Fibroblast of pulmonary artery (primary cell): ENCODE results near the gene CDHR3.

ENCODE experiments used
- DNase-seq: peaks from one replicate; pipeline ENCODE4 v3.0.0-alpha.2; 2010; ENCODE audit warnings: low read depth
- H3K4me3 ChIP-seq: replicated peaks from 2 replicates; pipeline ENCODE4 v1.5.1; 2011; ENCODE audit warnings: low read depth, mild to moderate bottlenecking, control low read depth, low read length, moderate library complexity
- CTCF ChIP-seq: IDR thresholded peaks from 2 replicates; pipeline ENCODE4 v1.5.1; 2011; ENCODE audit warnings: mild to moderate bottlenecking, control low read depth, low read length, inconsistent platforms; ENCODE audit errors: missing control alignments

CDHR3 gene

DNA sequence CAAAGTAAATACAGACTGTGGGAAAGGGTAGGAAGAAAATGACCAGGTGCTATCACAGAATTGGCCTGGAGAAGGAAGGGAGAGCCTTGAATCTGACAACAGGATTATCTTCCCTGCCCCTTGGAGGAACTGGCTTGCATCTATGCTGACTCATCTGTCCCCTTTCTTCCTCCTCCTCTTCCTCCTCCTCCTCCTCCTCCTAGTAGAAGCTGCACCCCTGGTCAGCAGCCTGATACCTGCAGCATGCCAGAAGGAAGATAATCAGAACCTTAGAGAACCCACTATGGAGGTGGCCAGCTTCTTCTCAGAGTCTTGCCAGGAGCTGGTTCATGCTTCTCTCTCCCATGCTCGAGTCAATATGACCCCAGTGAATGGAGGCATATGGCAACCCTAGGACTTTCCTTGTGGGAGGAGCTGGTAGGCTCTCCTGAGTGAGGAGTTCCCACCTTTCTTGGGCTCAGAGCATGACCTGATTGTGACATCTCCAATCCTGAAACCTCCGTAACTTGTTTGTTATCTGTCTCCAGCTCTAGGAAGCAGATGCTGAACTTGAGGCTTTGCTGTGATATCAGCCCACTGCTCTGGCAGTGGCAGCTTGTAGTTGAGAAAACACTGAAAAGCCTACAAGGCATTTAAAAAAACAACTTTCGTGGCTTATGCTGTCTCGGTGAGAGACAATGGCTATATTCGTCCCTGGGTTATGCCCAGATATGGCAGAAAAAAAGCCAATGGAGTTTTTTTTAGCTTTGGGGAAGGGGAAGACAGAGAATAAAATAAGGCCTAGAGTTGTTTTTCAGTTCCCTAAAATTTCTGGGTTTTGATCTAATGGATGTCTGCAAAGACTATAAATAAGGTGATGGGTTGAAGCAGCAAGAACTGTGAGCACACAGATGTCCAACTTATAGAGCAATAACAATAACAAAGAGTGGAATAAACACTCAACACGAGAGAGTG, 60.6 kb downstream of the CDHR3 start:
- no peak overlapping the region for H3K4me3 ChIP-seq
- no peak for TF ChIP-seq CTCF
- no peak for DNase-seq

DNA sequence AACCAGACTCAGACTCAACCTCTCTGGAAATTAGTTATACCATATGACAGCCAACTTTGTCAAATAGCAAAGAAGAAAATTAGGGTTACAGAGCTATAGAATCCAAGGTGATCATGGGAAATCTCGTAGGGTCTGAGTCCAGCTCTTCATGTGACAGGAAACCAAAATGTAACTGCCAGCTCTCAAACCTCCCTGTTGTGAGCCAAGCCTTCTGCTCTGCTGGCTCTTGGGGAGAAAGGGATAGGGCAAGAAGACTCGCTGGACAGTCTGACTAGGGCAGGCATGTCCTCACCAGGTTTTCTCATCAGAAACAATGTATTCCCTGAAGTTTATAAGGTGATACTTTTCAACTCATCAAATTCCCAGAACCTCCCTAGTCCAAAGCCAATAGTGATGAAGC, 63.0 kb downstream of the CDHR3 start:
- DNase-seq = no peak
- H3K4me3 ChIP-seq = no peak overlapping the region
- no peak for TF ChIP-seq CTCF

DNA sequence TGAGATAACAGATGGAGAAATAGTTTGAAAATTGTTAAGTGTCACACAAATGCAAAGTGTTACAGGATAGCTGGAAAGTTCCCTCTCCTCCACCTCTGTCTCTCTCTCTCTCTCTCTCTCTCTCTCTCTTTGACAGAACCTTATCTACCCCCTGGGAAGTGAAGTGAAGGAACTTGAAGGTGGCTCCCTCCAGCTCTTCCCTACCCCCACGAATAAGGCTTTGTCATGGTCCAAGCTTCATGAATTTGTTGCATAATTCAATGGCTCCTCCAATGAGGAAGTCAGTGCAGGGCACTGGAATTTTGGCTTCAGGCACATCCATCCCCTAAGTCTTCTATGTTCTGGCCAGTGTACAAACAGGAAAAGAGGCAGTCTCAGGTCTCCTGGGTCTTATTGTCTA, 66.4 kb downstream of the CDHR3 start:
- no peak overlapping the region for H3K4me3 ChIP-seq
- no peak for DNase-seq
- no peak for TF ChIP-seq CTCF

DNA sequence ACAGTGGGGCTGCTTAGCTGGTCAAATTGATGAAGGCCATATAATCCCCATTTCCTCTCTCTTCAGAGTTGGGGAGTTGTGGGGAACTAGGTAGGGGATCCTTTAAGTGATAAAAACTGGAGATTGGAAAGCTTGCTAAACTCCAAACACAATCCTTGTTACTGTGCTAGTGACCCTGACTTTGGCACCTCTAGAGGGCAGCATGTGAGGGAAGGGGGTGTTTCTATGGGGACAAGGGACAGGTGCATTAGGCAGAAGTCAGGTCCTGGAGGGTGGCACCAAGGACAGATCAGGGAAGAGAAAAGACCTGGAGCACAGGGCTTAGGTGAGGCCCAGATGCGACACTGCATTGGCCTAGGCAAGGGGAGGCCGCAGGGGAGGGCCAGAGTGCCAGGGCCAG, 66.9 kb downstream of the CDHR3 start:
- DNase-seq = no peak

GRCh38 chr7:106031300-106032035, 68.4 kb downstream of the CDHR3 start:
- DNase-seq = peak; percentile 35
- TF ChIP-seq CTCF = no peak
- H3K4me3 ChIP-seq = no peak overlapping the region

More for the DNA sequence above, 66.9 kb downstream of the CDHR3 start:
- no peak for TF ChIP-seq CTCF
- H3K4me3 ChIP-seq = no peak overlapping the region

DNA sequence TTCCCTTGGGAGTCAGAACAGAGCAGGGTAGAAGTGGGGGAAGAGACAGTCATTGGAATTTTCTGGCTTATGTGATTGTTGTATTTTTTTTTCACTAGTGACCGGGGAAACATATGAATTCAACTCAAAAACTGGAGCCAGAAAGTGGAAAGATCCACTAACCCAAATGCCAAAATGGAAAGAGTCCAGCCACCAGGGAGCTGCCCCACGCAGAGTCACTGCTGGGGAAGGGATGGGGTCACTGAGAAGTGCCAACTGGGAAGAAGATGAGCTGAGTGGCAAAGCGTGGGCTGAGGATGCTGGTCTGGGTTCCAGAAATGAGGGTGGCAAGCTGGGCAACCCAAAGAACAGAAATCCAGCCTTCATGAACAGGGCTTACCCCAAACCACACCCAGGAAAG, 69.2 kb downstream of the CDHR3 start:
- no peak for TF ChIP-seq CTCF
- DNase-seq = no peak

More for the DNA sequence above, 69.2 kb downstream of the CDHR3 start:
- H3K4me3 ChIP-seq = no peak overlapping the region
